Thymus (tissue), 11 donors: ENCODE results near the gene CENPT. TPM values are rescaled to one million over a fixed set of nuclear protein-coding genes. Genes with fewer than 3 reads are reported as not detected.
A peak's percentile ranks its signal among the peaks of the same experiment; 100 is the strongest.

Source experiments
- DNase-seq, 9 donors: peaks; one replicate each; pipeline ENCODE4 v3.0.0-alpha.2; 2013; ENCODE audit warnings: low spot score in 9 of 9, low read depth in 6 of 9, missing footprints in 1 of 9
- H3K27ac ChIP-seq, 2 donors: one replicate each; pipeline ENCODE4 v1.5.1; 2013; ENCODE audit warnings: control low read depth in 1 of 2, low read depth in 1 of 2, low read length in 1 of 2, mild to moderate bottlenecking in 1 of 2, moderate library complexity in 1 of 2
- H3K27me3 ChIP-seq, 2 donors: one replicate each; pipeline ENCODE4 v1.5.1; 2013; ENCODE audit warnings: low read length in 1 of 2; ENCODE audit not compliant: control insufficient read depth in 2 of 2, insufficient read depth in 1 of 2
- H3K36me3 ChIP-seq, 2 donors: one replicate each; pipeline ENCODE4 v1.5.1; 2013; ENCODE audit warnings: low read length in 1 of 2, mild to moderate bottlenecking in 1 of 2, moderate library complexity in 1 of 2; ENCODE audit not compliant: control insufficient read depth in 2 of 2, insufficient read depth in 2 of 2
- H3K4me1 ChIP-seq, 2 donors: one replicate each; pipeline ENCODE4 v1.5.1; 2013; ENCODE audit warnings: low read length in 2 of 2; ENCODE audit not compliant: control insufficient read depth in 2 of 2, insufficient read depth in 2 of 2
- H3K4me3 ChIP-seq, 2 donors: one replicate each; pipeline ENCODE4 v1.5.1; 2013; ENCODE audit warnings: low read length in 2 of 2, control low read depth in 1 of 2, mild to moderate bottlenecking in 1 of 2
- H3K9me3 ChIP-seq, 2 donors: one replicate each; pipeline ENCODE4 v1.5.1; 2013; ENCODE audit warnings: low read length in 1 of 2, mild to moderate bottlenecking in 1 of 2; ENCODE audit not compliant: control insufficient read depth in 2 of 2, insufficient read depth in 1 of 2
- WGBS: extraction: QIAGEN DNeasy Blood & Tissue Kit; methylation state at CpG from one replicate; pipeline ENCODE4 v1.1.7; 2013; 5-methylcytosine and 5-hydroxymethylcytosine counted together
- polyA plus RNA-seq: library from polyadenylated mRNA; stranded (reverse); fragments of 200-250 nt; gene quantifications from one replicate; pipeline ENCODE4 v1.2.3, GENCODE V29; 2013
- total RNA-seq: library from RNA; stranded (reverse); fragments of 120-200 nt; gene quantifications from one replicate; pipeline ENCODE4 v1.2.4, GENCODE V29; 2013
- donor health status: healthy.

Gene CENPT
- total and polyA plus RNA-seq, 2 donors = 25.4 to 101 TPM

GRCh38 chr16:67834242-67834614 is 13.3 kb downstream of the CENPT start:
- Histone ChIP-seq H3K4me1 (peaks cover 12 to 14% of the 10 kb centered on the region in 2 donors), H3K27ac (no peak overlapping the region), H3K4me3 (peak overlapping the region; percentile 78 to 86), H3K36me3 (peaks cover 29% of the 10 kb centered on the region in 2 donors), H3K9me3 (peaks cover 0 to 2% of the 10 kb centered on the region in 2 donors), H3K27me3 (no peaks in the 10 kb centered on the region)
- no peak for DNase-seq
- 88% methylated on average over 10 of the region's 10 CpGs for WGBS

- Histone ChIP-seq H3K27ac (peak overlapping the region in 1 of 2 donors; percentile 72), H3K4me1 (peaks cover 12 to 14% of the 10 kb centered on the region in 2 donors), H3K9me3 (peaks cover 0 to 8% of the 10 kb centered on the region in 2 donors), H3K4me3 (peak overlapping the region; percentile 78 to 86), H3K27me3 (no peaks in the 10 kb centered on the region), H3K36me3 (peaks cover 35% of the 10 kb centered on the region in 2 donors)
- under 1% methylated on average over 49 of the region's 49 CpGs for WGBS
- peak; percentile 83 to 97 (median 89) for DNase-seq
Observed at GRCh38 chr16:67833415-67834241, 13.9 kb downstream of the CENPT start.

GRCh38 chr16:67833030-67833414 is 14.5 kb downstream of the CENPT start:
- H3K27me3 ChIP-seq = no peaks in the 10 kb centered on the region
- WGBS = 13% methylated on average over 3 of the region's 3 CpGs
- peaks cover 40% of the 10 kb centered on the region in 2 donors for H3K36me3 ChIP-seq
- H3K9me3 ChIP-seq = peaks cover 0 to 9% of the 10 kb centered on the region in 2 donors
- no peak overlapping the region for H3K27ac ChIP-seq
- no peak for DNase-seq
- H3K4me1 ChIP-seq = peaks cover 12 to 14% of the 10 kb centered on the region in 2 donors
- peak overlapping the region; percentile 78 to 86 for H3K4me3 ChIP-seq

- peaks cover 50 to 52% of the 10 kb centered on the region in 2 donors for H3K36me3 ChIP-seq
- H3K4me1 ChIP-seq = peaks cover 8 to 10% of the 10 kb centered on the region in 2 donors
- DNase-seq = no peak
- WGBS = over 99% methylated on average over 4 of the region's 4 CpGs
- no peak overlapping the region for H3K4me3 ChIP-seq
- peaks cover 0 to 9% of the 10 kb centered on the region in 2 donors for H3K9me3 ChIP-seq
- no peak overlapping the region for H3K27ac ChIP-seq
- H3K27me3 ChIP-seq = no peaks in the 10 kb centered on the region
Observed at GRCh38 chr16:67828651-67829050, 18.8 kb downstream of the CENPT start.

- Histone ChIP-seq H3K27me3 (no peaks in the 10 kb centered on the region), H3K4me3 (no peak overlapping the region), H3K9me3 (peaks cover 0 to 9% of the 10 kb centered on the region in 2 donors), H3K4me1 (no peaks in the 10 kb centered on the region), H3K27ac (no peak overlapping the region), H3K36me3 (peaks cover 37 to 39% of the 10 kb centered on the region in 2 donors)
- 97% methylated on average over 14 of the region's 14 CpGs for WGBS
- no peak for DNase-seq
Observed at GRCh38 chr16:67825906-67826305, 21.6 kb downstream of the CENPT start.

GRCh38 chr16:67825119-67825518 is 22.4 kb downstream of the CENPT start:
- WGBS = 95% methylated on average over 8 of the region's 8 CpGs
- peaks cover 29 to 32% of the 10 kb centered on the region in 2 donors for H3K36me3 ChIP-seq

GRCh38 chr16:67822511-67822910 is 25.0 kb downstream of the CENPT start:
- Histone ChIP-seq H3K36me3 (peaks cover 4 to 9% of the 10 kb centered on the region in 2 donors), H3K9me3 (no peaks in the 10 kb centered on the region), H3K27me3 (no peaks in the 10 kb centered on the region), H3K4me1 (no peaks in the 10 kb centered on the region), H3K27ac (no peak overlapping the region), H3K4me3 (no peak overlapping the region)
- DNase-seq = no peak
- WGBS = 95% methylated on average over 2 of the region's 2 CpGs

More at GRCh38 chr16:67825119-67825518, 22.4 kb downstream of the CENPT start:
- DNase-seq = no peak
- Histone ChIP-seq H3K4me1 (no peaks in the 10 kb centered on the region), H3K4me3 (no peak overlapping the region), H3K27ac (no peak overlapping the region), H3K27me3 (no peaks in the 10 kb centered on the region), H3K9me3 (peaks cover 0 to 9% of the 10 kb centered on the region in 2 donors)

GRCh38 chr16:67820608-67821259 is 26.8 kb downstream of the CENPT start:
- no peak overlapping the region for H3K4me3 ChIP-seq
- H3K36me3 ChIP-seq = no peaks in the 10 kb centered on the region
- no peak overlapping the region for H3K27ac ChIP-seq
- no peaks in the 10 kb centered on the region for H3K27me3 ChIP-seq
- H3K4me1 ChIP-seq = peaks cover 0 to 7% of the 10 kb centered on the region in 2 donors
- H3K9me3 ChIP-seq = peaks cover 0 to 4% of the 10 kb centered on the region in 2 donors
- DNase-seq = no peak
- 97% methylated on average over 11 of the region's 11 CpGs for WGBS

GRCh38 chr16:67814567-67814966 is 32.9 kb downstream of the CENPT start:
- Histone ChIP-seq H3K36me3 (no peaks in the 10 kb centered on the region), H3K27ac (no peak overlapping the region), H3K27me3 (no peaks in the 10 kb centered on the region), H3K9me3 (peaks cover 0 to 4% of the 10 kb centered on the region in 2 donors), H3K4me1 (peaks cover 0 to 7% of the 10 kb centered on the region in 2 donors), H3K4me3 (no peak overlapping the region)
- no peak for DNase-seq
- 98% methylated on average over 8 of the region's 8 CpGs for WGBS
